Suppressor macrophage treated with lipopolysaccharide for 4 hours (primary cell): ENCODE results near the gene RAPH1.
A peak's percentile ranks its signal among the peaks of the same experiment; 100 is the strongest.

Experiments
- DNase-seq: peaks from one replicate; pipeline ENCODE4 v3.0.0-alpha.2; 2020

Gene RAPH1, protein sequence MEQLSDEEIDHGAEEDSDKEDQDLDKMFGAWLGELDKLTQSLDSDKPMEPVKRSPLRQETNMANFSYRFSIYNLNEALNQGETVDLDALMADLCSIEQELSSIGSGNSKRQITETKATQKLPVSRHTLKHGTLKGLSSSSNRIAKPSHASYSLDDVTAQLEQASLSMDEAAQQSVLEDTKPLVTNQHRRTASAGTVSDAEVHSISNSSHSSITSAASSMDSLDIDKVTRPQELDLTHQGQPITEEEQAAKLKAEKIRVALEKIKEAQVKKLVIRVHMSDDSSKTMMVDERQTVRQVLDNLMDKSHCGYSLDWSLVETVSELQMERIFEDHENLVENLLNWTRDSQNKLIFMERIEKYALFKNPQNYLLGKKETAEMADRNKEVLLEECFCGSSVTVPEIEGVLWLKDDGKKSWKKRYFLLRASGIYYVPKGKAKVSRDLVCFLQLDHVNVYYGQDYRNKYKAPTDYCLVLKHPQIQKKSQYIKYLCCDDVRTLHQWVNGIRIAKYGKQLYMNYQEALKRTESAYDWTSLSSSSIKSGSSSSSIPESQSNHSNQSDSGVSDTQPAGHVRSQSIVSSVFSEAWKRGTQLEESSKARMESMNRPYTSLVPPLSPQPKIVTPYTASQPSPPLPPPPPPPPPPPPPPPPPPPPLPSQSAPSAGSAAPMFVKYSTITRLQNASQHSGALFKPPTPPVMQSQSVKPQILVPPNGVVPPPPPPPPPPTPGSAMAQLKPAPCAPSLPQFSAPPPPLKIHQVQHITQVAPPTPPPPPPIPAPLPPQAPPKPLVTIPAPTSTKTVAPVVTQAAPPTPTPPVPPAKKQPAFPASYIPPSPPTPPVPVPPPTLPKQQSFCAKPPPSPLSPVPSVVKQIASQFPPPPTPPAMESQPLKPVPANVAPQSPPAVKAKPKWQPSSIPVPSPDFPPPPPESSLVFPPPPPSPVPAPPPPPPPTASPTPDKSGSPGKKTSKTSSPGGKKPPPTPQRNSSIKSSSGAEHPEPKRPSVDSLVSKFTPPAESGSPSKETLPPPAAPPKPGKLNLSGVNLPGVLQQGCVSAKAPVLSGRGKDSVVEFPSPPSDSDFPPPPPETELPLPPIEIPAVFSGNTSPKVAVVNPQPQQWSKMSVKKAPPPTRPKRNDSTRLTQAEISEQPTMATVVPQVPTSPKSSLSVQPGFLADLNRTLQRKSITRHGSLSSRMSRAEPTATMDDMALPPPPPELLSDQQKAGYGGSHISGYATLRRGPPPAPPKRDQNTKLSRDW

GRCh38 chr2:203535078-203535783 lies at the start of gene RAPH1:
TSS of gene RAPH1 (minus strand) at chr2:203535301. CDS start at chr2:203495353, 39,948 bp downstream.
- peak; percentile 94 for DNase-seq

GRCh38 chr2:203584784-203585183 lies 49.7 kb upstream of the RAPH1 start:
- peak; percentile 14 for DNase-seq

DNA sequence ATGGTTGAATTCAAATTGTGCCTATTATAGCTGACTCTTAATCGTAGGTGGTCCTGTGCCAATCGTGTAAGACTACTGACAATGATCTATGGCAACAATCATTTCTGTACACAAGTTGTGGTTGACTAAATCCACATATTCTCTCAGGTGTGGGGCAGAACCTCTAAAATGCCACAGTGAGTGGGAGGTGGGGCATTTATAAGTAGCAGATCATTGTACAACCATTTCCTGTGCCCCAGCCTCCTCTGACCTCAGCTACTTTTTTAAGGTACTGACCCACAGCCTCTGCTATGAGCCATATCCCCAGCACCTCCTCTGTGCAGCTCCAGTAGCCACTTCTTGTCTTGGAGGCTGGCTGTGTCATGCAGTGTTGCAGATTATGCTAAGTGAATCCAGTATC lies 48.6 kb upstream of the RAPH1 start:
- peak; percentile 48 for DNase-seq

- DNase-seq = no peak
These were observed 48.1 kb upstream of the RAPH1 start for GRCh38 chr2:203583084-203583695.

DNA sequence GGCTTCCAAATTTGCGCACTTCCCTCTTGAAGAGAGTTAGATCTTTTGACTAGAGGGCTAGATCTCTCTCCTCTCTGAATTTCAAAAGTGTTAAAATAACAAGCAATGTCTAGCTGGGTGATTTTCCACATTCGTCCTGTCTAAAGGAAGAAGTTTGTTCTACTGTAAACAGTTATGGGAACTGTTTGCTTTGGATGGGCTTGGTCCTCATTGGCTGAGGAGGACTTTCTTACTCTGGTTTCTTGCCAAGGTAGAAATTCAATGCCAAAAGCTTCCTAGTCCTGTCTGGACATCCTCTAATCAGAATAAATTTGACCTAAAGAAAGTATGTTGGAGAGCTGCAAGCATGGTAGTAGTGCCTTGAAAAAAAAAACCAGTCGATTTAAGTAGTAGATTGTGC lies 47.4 kb upstream of the RAPH1 start:
- DNase-seq = no peak

DNA sequence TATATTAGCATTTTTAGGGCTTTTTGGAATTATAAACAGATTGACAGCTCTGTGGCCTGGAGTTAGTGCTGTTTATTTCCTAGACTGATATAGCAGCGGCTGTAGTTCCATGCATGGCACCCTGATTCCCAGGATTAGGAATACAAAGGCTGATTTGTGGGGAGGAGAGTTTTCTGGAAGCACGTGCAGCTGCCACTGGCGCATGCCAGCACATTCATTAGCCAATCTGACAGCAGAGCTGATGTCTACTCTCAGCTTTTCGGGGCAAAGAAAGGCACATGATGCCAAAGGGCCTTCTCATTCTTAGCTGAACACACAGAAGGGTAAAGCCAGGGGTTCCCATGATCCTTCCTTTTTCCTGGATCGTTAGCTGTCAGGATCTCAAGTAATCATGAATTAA lies 45.7 kb upstream of the RAPH1 start:
- DNase-seq = no peak

DNA sequence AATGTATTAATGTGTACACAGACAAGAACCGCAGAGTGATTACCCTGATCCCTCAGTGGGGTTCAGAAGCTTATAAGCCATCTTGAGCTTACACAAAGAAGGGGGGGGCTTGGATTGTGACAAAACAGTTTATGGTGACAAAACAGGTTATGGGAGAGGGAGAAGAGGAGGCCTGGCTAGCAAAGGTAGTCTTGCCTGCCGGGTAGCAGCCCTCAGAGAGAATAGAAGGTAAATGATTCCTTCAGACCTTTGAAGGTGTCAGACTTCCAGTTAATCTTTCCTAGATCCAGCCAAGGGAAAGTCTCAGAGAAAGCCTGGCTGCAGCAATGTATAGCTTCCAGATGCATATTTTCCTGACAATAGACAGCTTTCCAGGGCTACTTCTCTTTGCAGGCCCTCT lies 44.6 kb upstream of the RAPH1 start:
- no peak for DNase-seq

GRCh38 chr2:203578759-203579643 lies 43.9 kb upstream of the RAPH1 start:
- peak; percentile 69 for DNase-seq

GRCh38 chr2:203574824-203575223 lies 39.7 kb upstream of the RAPH1 start:
- DNase-seq = no peak

- no peak for DNase-seq
These were observed 37.2 kb upstream of the RAPH1 start for GRCh38 chr2:203572316-203572715.

GRCh38 chr2:203569677-203570316 lies 34.7 kb upstream of the RAPH1 start:
- DNase-seq = no peak

DNA sequence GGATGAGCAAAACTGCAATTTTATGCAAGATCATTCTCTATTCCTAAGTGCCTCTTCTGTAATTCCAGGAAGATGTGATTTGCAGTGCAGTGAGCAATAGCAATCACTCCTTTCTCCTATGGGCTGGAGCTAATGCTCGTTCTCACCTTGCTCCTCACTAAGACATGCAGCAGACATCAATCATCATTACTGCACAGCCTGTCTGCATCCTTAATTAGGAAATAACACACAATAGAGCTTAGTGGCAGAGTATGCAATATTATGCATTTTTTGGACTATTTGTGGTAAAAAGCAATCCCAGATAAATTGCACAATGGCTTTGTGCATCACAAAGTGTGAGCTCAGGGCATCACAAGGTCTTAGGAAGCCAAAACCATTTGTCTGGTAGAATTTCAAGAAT lies 32.6 kb upstream of the RAPH1 start:
- DNase-seq = peak; percentile 17

- no peak for DNase-seq
These were observed 31.1 kb upstream of the RAPH1 start for GRCh38 chr2:203566161-203566560.

- DNase-seq = no peak
These were observed 30.0 kb upstream of the RAPH1 start for GRCh38 chr2:203565076-203565475.

DNA sequence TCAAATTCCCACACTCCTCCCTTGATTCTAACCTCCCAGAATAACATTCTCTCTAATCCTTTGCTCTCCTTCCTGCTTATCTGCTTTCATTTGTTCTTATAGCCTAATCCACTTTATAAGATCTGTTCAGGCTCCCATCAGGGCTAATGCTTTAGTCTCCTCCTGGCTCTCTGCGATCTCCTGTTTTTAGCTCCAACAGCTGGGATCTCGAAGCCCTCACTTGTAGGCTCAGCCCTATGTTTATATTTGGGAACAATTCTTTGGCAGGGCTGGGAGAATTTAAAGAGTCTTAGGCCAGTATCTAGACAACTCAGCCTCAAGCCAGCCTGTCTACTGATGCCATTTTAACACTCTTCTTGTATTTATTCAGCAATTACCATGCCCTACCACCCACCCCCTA lies 27.2 kb upstream of the RAPH1 start:
- no peak for DNase-seq

DNA sequence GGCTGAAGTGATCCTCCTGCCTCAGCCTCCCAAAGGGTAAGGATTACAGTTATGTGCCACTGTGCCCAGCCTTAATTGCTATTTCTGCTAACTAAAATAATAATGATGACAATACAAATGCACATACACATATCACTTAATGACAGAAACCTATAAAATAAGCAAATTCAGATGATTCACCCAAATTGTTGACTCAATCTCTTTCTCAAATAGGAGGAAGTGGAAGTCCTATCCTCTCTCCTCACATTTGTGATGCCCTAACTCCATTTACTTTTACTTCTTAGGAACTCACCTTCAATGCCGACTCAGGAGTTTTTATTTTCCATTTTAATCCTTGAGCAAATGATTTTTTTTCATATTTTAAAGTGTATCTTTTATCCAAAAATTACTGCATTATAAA lies 24.5 kb upstream of the RAPH1 start:
- peak; percentile 64 for DNase-seq

GRCh38 chr2:203553784-203554183 lies 18.7 kb upstream of the RAPH1 start:
- DNase-seq = no peak

- DNase-seq = peak; percentile 57
These were observed 16.7 kb upstream of the RAPH1 start for GRCh38 chr2:203551778-203552177.

DNA sequence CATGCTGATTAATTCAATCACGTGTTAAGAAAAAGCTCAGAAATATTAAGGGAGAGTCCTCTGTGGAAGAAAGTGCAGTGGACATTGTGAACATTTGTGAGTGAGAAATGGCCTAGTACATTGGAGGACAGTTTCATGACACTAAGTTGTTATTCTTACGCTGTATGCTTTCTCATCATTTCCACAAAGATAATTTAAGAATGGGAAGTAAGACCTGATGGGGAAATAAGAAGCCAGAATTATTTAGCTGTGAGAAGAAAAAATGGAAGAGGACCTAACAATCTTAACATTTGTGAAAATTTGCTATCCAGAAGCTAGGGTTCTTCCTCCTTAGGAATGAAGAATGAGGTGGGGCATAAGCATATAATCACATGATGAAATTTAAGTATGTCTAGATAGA lies 15.2 kb upstream of the RAPH1 start:
- DNase-seq = peak; percentile 45

GRCh38 chr2:203549406-203549805 lies 14.3 kb upstream of the RAPH1 start:
- DNase-seq = no peak

- no peak for DNase-seq
These were observed 13.8 kb upstream of the RAPH1 start for GRCh38 chr2:203548887-203549286.
